ENCODE results near the gene MED4. TPM values are rescaled to one million over a fixed set of nuclear protein-coding genes. Genes with fewer than 3 reads are reported as not detected.

Gene MED4
- total and polyA plus RNA-seq, 2 experiments from 2014 or later: 29.0 to 92.5 TPM

DNA sequence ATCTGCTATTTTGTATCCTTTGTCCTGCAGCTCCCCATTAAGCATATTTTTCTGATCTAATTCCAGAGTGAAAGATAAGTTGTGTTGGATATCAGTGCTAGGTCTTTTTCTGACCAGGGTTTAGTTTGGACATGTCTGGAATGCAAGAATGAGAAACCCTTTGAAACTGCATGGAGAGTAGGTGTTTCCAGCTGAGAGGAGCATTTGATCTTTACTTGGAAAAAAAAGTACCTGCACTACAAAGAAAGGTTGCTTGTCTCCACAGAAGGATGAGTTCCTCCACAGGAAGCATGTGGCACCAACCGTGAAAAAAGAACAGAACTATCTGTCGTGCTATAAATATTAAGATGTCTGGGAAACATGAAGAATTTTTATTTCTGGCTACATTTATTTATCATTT lies 36.6 kb upstream of the MED4 start (continued):
- TF ChIP-seq, protein P1, sequence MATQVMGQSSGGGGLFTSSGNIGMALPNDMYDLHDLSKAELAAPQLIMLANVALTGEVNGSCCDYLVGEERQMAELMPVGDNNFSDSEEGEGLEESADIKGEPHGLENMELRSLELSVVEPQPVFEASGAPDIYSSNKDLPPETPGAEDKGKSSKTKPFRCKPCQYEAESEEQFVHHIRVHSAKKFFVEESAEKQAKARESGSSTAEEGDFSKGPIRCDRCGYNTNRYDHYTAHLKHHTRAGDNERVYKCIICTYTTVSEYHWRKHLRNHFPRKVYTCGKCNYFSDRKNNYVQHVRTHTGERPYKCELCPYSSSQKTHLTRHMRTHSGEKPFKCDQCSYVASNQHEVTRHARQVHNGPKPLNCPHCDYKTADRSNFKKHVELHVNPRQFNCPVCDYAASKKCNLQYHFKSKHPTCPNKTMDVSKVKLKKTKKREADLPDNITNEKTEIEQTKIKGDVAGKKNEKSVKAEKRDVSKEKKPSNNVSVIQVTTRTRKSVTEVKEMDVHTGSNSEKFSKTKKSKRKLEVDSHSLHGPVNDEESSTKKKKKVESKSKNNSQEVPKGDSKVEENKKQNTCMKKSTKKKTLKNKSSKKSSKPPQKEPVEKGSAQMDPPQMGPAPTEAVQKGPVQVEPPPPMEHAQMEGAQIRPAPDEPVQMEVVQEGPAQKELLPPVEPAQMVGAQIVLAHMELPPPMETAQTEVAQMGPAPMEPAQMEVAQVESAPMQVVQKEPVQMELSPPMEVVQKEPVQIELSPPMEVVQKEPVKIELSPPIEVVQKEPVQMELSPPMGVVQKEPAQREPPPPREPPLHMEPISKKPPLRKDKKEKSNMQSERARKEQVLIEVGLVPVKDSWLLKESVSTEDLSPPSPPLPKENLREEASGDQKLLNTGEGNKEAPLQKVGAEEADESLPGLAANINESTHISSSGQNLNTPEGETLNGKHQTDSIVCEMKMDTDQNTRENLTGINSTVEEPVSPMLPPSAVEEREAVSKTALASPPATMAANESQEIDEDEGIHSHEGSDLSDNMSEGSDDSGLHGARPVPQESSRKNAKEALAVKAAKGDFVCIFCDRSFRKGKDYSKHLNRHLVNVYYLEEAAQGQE (IDR thresholded peaks at IDR 0.05; ENCODE audit: unreplicated experiment): no peak
- TF ChIP-seq, protein P2, sequence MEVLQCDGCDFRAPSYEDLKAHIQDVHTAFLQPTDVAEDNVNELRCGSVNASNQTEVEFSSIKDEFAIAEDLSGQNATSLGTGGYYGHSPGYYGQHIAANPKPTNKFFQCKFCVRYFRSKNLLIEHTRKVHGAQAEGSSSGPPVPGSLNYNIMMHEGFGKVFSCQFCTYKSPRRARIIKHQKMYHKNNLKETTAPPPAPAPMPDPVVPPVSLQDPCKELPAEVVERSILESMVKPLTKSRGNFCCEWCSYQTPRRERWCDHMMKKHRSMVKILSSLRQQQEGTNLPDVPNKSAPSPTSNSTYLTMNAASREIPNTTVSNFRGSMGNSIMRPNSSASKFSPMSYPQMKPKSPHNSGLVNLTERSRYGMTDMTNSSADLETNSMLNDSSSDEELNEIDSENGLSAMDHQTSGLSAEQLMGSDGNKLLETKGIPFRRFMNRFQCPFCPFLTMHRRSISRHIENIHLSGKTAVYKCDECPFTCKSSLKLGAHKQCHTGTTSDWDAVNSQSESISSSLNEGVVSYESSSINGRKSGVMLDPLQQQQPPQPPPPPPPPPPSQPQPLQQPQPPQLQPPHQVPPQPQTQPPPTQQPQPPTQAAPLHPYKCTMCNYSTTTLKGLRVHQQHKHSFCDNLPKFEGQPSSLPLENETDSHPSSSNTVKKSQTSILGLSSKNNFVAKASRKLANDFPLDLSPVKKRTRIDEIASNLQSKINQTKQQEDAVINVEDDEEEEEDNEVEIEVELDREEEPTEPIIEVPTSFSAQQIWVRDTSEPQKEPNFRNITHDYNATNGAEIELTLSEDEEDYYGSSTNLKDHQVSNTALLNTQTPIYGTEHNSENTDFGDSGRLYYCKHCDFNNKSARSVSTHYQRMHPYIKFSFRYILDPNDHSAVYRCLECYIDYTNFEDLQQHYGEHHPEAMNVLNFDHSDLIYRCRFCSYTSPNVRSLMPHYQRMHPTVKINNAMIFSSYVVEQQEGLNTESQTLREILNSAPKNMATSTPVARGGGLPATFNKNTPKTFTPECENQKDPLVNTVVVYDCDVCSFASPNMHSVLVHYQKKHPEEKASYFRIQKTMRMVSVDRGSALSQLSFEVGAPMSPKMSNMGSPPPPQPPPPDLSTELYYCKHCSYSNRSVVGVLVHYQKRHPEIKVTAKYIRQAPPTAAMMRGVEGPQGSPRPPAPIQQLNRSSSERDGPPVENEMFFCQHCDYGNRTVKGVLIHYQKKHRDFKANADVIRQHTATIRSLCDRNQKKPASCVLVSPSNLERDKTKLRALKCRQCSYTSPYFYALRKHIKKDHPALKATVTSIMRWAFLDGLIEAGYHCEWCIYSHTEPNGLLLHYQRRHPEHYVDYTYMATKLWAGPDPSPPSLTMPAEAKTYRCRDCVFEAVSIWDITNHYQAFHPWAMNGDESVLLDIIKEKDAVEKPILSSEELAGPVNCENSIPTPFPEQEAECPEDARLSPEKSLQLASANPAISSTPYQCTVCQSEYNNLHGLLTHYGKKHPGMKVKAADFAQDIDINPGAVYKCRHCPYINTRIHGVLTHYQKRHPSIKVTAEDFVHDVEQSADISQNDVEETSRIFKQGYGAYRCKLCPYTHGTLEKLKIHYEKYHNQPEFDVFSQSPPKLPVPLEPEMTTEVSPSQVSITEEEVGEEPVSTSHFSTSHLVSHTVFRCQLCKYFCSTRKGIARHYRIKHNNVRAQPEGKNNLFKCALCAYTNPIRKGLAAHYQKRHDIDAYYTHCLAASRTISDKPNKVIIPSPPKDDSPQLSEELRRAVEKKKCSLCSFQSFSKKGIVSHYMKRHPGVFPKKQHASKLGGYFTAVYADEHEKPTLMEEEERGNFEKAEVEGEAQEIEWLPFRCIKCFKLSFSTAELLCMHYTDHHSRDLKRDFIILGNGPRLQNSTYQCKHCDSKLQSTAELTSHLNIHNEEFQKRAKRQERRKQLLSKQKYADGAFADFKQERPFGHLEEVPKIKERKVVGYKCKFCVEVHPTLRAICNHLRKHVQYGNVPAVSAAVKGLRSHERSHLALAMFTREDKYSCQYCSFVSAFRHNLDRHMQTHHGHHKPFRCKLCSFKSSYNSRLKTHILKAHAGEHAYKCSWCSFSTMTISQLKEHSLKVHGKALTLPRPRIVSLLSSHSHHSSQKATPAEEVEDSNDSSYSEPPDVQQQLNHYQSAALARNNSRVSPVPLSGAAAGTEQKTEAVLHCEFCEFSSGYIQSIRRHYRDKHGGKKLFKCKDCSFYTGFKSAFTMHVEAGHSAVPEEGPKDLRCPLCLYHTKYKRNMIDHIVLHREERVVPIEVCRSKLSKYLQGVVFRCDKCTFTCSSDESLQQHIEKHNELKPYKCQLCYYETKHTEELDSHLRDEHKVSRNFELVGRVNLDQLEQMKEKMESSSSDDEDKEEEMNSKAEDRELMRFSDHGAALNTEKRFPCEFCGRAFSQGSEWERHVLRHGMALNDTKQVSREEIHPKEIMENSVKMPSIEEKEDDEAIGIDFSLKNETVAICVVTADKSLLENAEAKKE (CRISPR knock-in tag; IDR thresholded peaks at IDR 0.05): no peak
- TF ChIP-seq POLR2AphosphoS5 (IDR thresholded peaks at IDR 0.05; ENCODE audit: low read depth): no peak
- TF ChIP-seq CREB1 (CRISPR knock-in tag; IDR thresholded peaks at IDR 0.05; ENCODE audit: low read depth): no peak
- no peak for TF ChIP-seq EZH2 (IDR thresholded peaks at IDR 0.05; ENCODE audit: low read depth, unreplicated experiment)
- no peak for TF ChIP-seq STAT1 (IDR thresholded peaks at IDR 0.05; ENCODE audit: unreplicated experiment)
